CMK (cell line): ENCODE results near the gene CRX.
"Not testable (repeated sequence)": the region's sequence is repeated elsewhere in the genome, so short reads cannot be mapped to it uniquely, and the experiment has no call there.

Experiments
- DNase-seq: peaks from one replicate; pipeline ENCODE4 v3.0.0-alpha.2; 2010; ENCODE audit warnings: low read depth

CRX gene

GRCh38 chr19:47803671-47804070, 18.1 kb upstream of the CRX start:
- DNase-seq = not testable (repeated sequence)

GRCh38 chr19:47804451-47804850, 17.3 kb upstream of the CRX start, which contains the start of gene TPRX1:
TPRX1 (minus strand) TSS chr19:47804551; CDS start chr19:47804539, 12 bp downstream.
- not testable (repeated sequence) for DNase-seq

- DNase-seq = no peak
Observed at GRCh38 chr19:47805313-47805712, 16.4 kb upstream of the CRX start.

- DNase-seq = no peak
Observed at GRCh38 chr19:47806435-47806834, 15.3 kb upstream of the CRX start.

GRCh38 chr19:47813304-47813994, 8.3 kb upstream of the CRX start:
- peak; percentile 55 for DNase-seq

GRCh38 chr19:47813995-47814328, 7.8 kb upstream of the CRX start:
- DNase-seq = no peak

- not testable (repeated sequence) for DNase-seq
Observed at GRCh38 chr19:47816270-47816669, 5.5 kb upstream of the CRX start.

GRCh38 chr19:47818221-47818620, 3.5 kb upstream of the CRX start:
- not testable (repeated sequence) for DNase-seq

- DNase-seq = no peak
Observed at GRCh38 chr19:47819858-47820257, 1.9 kb upstream of the CRX start.

GRCh38 chr19:47820410-47820809, 1.3 kb upstream of the CRX start:
- DNase-seq = no peak

GRCh38 chr19:47824396-47824795, 2.7 kb downstream of the CRX start:
- DNase-seq = no peak

GRCh38 chr19:47826800-47827199, 5.1 kb downstream of the CRX start:
- DNase-seq = no peak

- DNase-seq = no peak
Observed at GRCh38 chr19:47832723-47833122, 11.0 kb downstream of the CRX start.

- DNase-seq = no peak
Observed at GRCh38 chr19:47836038-47836437, 14.3 kb downstream of the CRX start.

GRCh38 chr19:47839411-47839810, 17.7 kb downstream of the CRX start:
- DNase-seq = no peak

- DNase-seq = no peak
Observed at GRCh38 chr19:47839913-47840312, 18.2 kb downstream of the CRX start.

GRCh38 chr19:47842941-47843340, 21.2 kb downstream of the CRX start:
- DNase-seq = no peak

- no peak for DNase-seq
Observed at GRCh38 chr19:47848425-47848822, 26.7 kb downstream of the CRX start.

GRCh38 chr19:47848823-47849473, 27.2 kb downstream of the CRX start:
- peak; percentile 4 for DNase-seq

GRCh38 chr19:47853003-47853402, 31.3 kb downstream of the CRX start:
- DNase-seq = no peak

GRCh38 chr19:47854459-47854858, 32.7 kb downstream of the CRX start:
- no peak for DNase-seq

- DNase-seq = not testable (repeated sequence)
Observed at GRCh38 chr19:47858231-47858630, 36.5 kb downstream of the CRX start.

- DNase-seq = not testable (repeated sequence)
Observed at GRCh38 chr19:47858646-47859285, 37.0 kb downstream of the CRX start, which contains the start of gene TPRX2. TPRX2 (plus strand) TSS chr19:47859235; CDS start chr19:47859247, 12 bp downstream.
